Activated CD8-positive, alpha-beta T cell treated with anti-CD3 and anti-CD28 coated beads, Interleukin-2, amount 10 ng/mL, durations not matched to agents 7 days and 5 days (primary cell): ENCODE data around the gene GSC. TPM values are rescaled to one million over a fixed set of nuclear protein-coding genes. Genes with fewer than 3 reads are reported as not detected.
"Not testable (repeated sequence)": the region's sequence is repeated elsewhere in the genome, so short reads cannot be mapped to it uniquely, and the experiment has no call there.

ENCODE experiments used
- ATAC-seq: fragments of 150-1000 bp; cut with Tn5 transposase; one replicate; pipeline ENCODE4 v1.10.0; 2021; ENCODE audit warnings: moderate library complexity
- CTCF ChIA-PET: fragments of 350-600 bp; sonication (Branson Sonifier 250); formaldehyde crosslinking; loops from one replicate; lab custom pipeline; 2021; ENCODE audit warnings: antibody characterized with exemption; lab: Charles Lee
- POLR2A ChIA-PET: fragments of 350-600 bp; sonication (Branson Sonifier 250); formaldehyde crosslinking; loops from one replicate; lab custom pipeline; 2021; ENCODE audit warnings: antibody characterized with exemption; lab: Charles Lee
- DNase-seq: peaks from one replicate; pipeline ENCODE4 v3.0.0-alpha.2; 2020
- H3K27ac Mint-ChIP-seq: one replicate; pipeline ENCODE4 v1.8.0; 2021; ENCODE audit warnings: mild to moderate bottlenecking, mixed read lengths
- H3K27me3 Mint-ChIP-seq: one replicate; pipeline ENCODE4 v1.8.0; 2021; ENCODE audit warnings: low read depth, mixed read lengths
- H3K36me3 Mint-ChIP-seq: one replicate; pipeline ENCODE4 v1.8.0; 2021; ENCODE audit warnings: low read depth, mixed read lengths
- H3K4me1 Mint-ChIP-seq: one replicate; pipeline ENCODE4 v1.8.0; 2021; ENCODE audit warnings: low read depth, mixed read lengths
- H3K4me3 Mint-ChIP-seq: one replicate; pipeline ENCODE4 v1.8.0; 2021; ENCODE audit warnings: mild to moderate bottlenecking, mixed read lengths
- H3K9me3 Mint-ChIP-seq: one replicate; pipeline ENCODE4 v1.8.0; 2022; ENCODE audit warnings: mixed read lengths; ENCODE audit not compliant: insufficient read depth
- total RNA-seq, 2 experiments: library from RNA; stranded (reverse); gene quantifications; one replicate each; pipeline ENCODE4 v1.2.3, GENCODE V29; 2021

GSC gene
- total RNA-seq, result not detected

- H3K27me3 Mint-ChIP-seq, result peaks cover 84% of the 10 kb centered on the region
- H3K4me1 Mint-ChIP-seq, result peaks cover 17% of the 10 kb centered on the region
- peaks cover 10% of the 10 kb centered on the region for H3K9me3 Mint-ChIP-seq
- CTCF ChIA-PET, result no interaction called here
- peak within 1 kb of the TSS; percentile 46 for H3K27ac Mint-ChIP-seq
- H3K36me3 Mint-ChIP-seq, result peaks cover 24% of the 10 kb centered on the region
- DNase-seq, result peak; percentile 35
- POLR2A ChIA-PET, result no interaction called here
- peak within 1 kb of the TSS; percentile 70 for H3K4me3 Mint-ChIP-seq
- ATAC-seq, result peak; percentile 57
These were observed at the start of gene GSC for GRCh38 chr14:94769391-94770250. GSC (minus strand) TSS chr14:94770113; CDS start chr14:94770015, 98 bp downstream.

GRCh38 chr14:94819531-94819930 lies 49.6 kb upstream of the GSC start:
- ChIA-PET CTCF (no interaction called here), POLR2A (no interaction called here)
- DNase-seq (no peak), ATAC-seq (no peak)
- H3K27ac Mint-ChIP-seq, result no peak overlapping the region
- peaks cover 5% of the 10 kb centered on the region for H3K27me3 Mint-ChIP-seq
- H3K36me3 Mint-ChIP-seq, result no peaks in the 10 kb centered on the region
- no peaks in the 10 kb centered on the region for H3K4me1 Mint-ChIP-seq
- no peaks in the 10 kb centered on the region for H3K9me3 Mint-ChIP-seq
- no peak overlapping the region for H3K4me3 Mint-ChIP-seq

GRCh38 chr14:94816113-94816512 lies 46.2 kb upstream of the GSC start:
- ChIA-PET POLR2A (no interaction called here), CTCF (no interaction called here)
- ATAC-seq (no peak), DNase-seq (no peak)
- H3K36me3 Mint-ChIP-seq, result no peaks in the 10 kb centered on the region
- no peaks in the 10 kb centered on the region for H3K4me1 Mint-ChIP-seq
- peaks cover 2% of the 10 kb centered on the region for H3K27me3 Mint-ChIP-seq
- no peak overlapping the region for H3K27ac Mint-ChIP-seq
- no peaks in the 10 kb centered on the region for H3K9me3 Mint-ChIP-seq
- H3K4me3 Mint-ChIP-seq, result no peak overlapping the region

- ChIA-PET CTCF (no interaction called here), POLR2A (no interaction called here)
- Mint-ChIP-seq H3K9me3 (no peaks in the 10 kb centered on the region), H3K27me3 (peaks cover 8% of the 10 kb centered on the region), H3K36me3 (no peaks in the 10 kb centered on the region), H3K4me1 (no peaks in the 10 kb centered on the region), H3K27ac (no peak overlapping the region), H3K4me3 (no peak overlapping the region)
- ATAC-seq, result no peak
- DNase-seq, result no peak
These were observed 35.9 kb upstream of the GSC start for GRCh38 chr14:94805680-94806288.

GRCh38 chr14:94801225-94801624 lies 31.3 kb upstream of the GSC start:
- ATAC-seq (no peak), DNase-seq (no peak)
- POLR2A ChIA-PET, result no interaction called here
- H3K4me1 Mint-ChIP-seq, result no peaks in the 10 kb centered on the region
- no peak overlapping the region for H3K27ac Mint-ChIP-seq
- H3K27me3 Mint-ChIP-seq, result peaks cover 6% of the 10 kb centered on the region
- CTCF ChIA-PET, result no interaction called here
- H3K9me3 Mint-ChIP-seq, result no peaks in the 10 kb centered on the region
- H3K4me3 Mint-ChIP-seq, result no peak overlapping the region
- no peaks in the 10 kb centered on the region for H3K36me3 Mint-ChIP-seq

- H3K4me1 Mint-ChIP-seq, H3K9me3 Mint-ChIP-seq, H3K27ac Mint-ChIP-seq, H3K36me3 Mint-ChIP-seq, POLR2A ChIA-PET, ATAC-seq, H3K27me3 Mint-ChIP-seq, H3K4me3 Mint-ChIP-seq, DNase-seq, CTCF ChIA-PET: not testable (repeated sequence)
These were observed 30.9 kb upstream of the GSC start for GRCh38 chr14:94800764-94801163.

- no peaks in the 10 kb centered on the region for H3K4me1 Mint-ChIP-seq
- H3K4me3 Mint-ChIP-seq, result no peak overlapping the region
- peaks cover 4% of the 10 kb centered on the region for H3K27me3 Mint-ChIP-seq
- no peak overlapping the region for H3K27ac Mint-ChIP-seq
- H3K9me3 Mint-ChIP-seq, result no peaks in the 10 kb centered on the region
- ATAC-seq, result no peak
- no peak for DNase-seq
- POLR2A ChIA-PET, result no interaction called here
- CTCF ChIA-PET, result no interaction called here
- no peaks in the 10 kb centered on the region for H3K36me3 Mint-ChIP-seq
These were observed 28.0 kb upstream of the GSC start for GRCh38 chr14:94797887-94798286.

- ChIA-PET CTCF (no interaction called here), POLR2A (no interaction called here)
- no peak overlapping the region for H3K4me3 Mint-ChIP-seq
These were observed 26.4 kb upstream of the GSC start for GRCh38 chr14:94796278-94796677.

GRCh38 chr14:94795372-94795771 lies 25.5 kb upstream of the GSC start:
- ATAC-seq (no peak), DNase-seq (no peak)
- no peaks in the 10 kb centered on the region for H3K9me3 Mint-ChIP-seq
- H3K27ac Mint-ChIP-seq, result no peak overlapping the region
- no peaks in the 10 kb centered on the region for H3K4me1 Mint-ChIP-seq
- CTCF ChIA-PET, result no interaction called here
- H3K36me3 Mint-ChIP-seq, result no peaks in the 10 kb centered on the region
- POLR2A ChIA-PET, result no interaction called here
- no peak overlapping the region for H3K4me3 Mint-ChIP-seq
- H3K27me3 Mint-ChIP-seq, result no peaks in the 10 kb centered on the region

More at GRCh38 chr14:94796278-94796677, 26.4 kb upstream of the GSC start:
- H3K9me3 Mint-ChIP-seq, result no peaks in the 10 kb centered on the region
- no peaks in the 10 kb centered on the region for H3K27me3 Mint-ChIP-seq
- no peak for ATAC-seq
- H3K36me3 Mint-ChIP-seq, result no peaks in the 10 kb centered on the region
- no peak overlapping the region for H3K27ac Mint-ChIP-seq
- DNase-seq, result no peak
- H3K4me1 Mint-ChIP-seq, result no peaks in the 10 kb centered on the region

GRCh38 chr14:94793901-94794300 lies 24.0 kb upstream of the GSC start:
- Mint-ChIP-seq H3K4me1 (no peaks in the 10 kb centered on the region), H3K36me3 (no peaks in the 10 kb centered on the region), H3K27me3 (no peaks in the 10 kb centered on the region), H3K4me3 (no peak overlapping the region), H3K27ac (no peak overlapping the region), H3K9me3 (no peaks in the 10 kb centered on the region)
- POLR2A ChIA-PET, result no interaction called here
- ATAC-seq (no peak), DNase-seq (no peak)
- CTCF ChIA-PET, result no interaction called here

GRCh38 chr14:94787655-94788054 lies 17.7 kb upstream of the GSC start:
- ATAC-seq (no peak), DNase-seq (no peak)
- Mint-ChIP-seq H3K36me3 (no peaks in the 10 kb centered on the region), H3K27ac (no peak overlapping the region), H3K4me1 (no peaks in the 10 kb centered on the region), H3K27me3 (peaks cover 6% of the 10 kb centered on the region), H3K4me3 (no peak overlapping the region), H3K9me3 (no peaks in the 10 kb centered on the region)
- ChIA-PET CTCF (no interaction called here), POLR2A (no interaction called here)

GRCh38 chr14:94787092-94787491 lies 17.2 kb upstream of the GSC start:
- Mint-ChIP-seq H3K4me1 (no peaks in the 10 kb centered on the region), H3K9me3 (no peaks in the 10 kb centered on the region), H3K27me3 (peaks cover 7% of the 10 kb centered on the region), H3K27ac (no peak overlapping the region), H3K4me3 (no peak overlapping the region), H3K36me3 (no peaks in the 10 kb centered on the region)
- ChIA-PET CTCF (no interaction called here), POLR2A (no interaction called here)
- DNase-seq (no peak), ATAC-seq (no peak)
